Activated naive CD4-positive, alpha-beta T cell treated with anti-CD3 and anti-CD28 coated beads, Interleukin-2, amount 50 U/mL, for 24 hours (primary cell): ENCODE data around the gene PTTG1.

Source experiments
- H3K27ac Mint-ChIP-seq: one replicate; pipeline ENCODE4 v1.8.0; 2021; ENCODE audit warnings: mild to moderate bottlenecking, mixed read lengths
- H3K27me3 Mint-ChIP-seq: one replicate; pipeline ENCODE4 v1.8.0; 2021; ENCODE audit warnings: mixed read lengths
- H3K36me3 Mint-ChIP-seq: one replicate; pipeline ENCODE4 v1.8.0; 2021; ENCODE audit warnings: mixed read lengths
- H3K4me1 Mint-ChIP-seq: one replicate; pipeline ENCODE4 v1.8.0; 2021; ENCODE audit warnings: mixed read lengths
- H3K4me3 Mint-ChIP-seq: one replicate; pipeline ENCODE4 v1.8.0; 2021; ENCODE audit warnings: mild to moderate bottlenecking, mixed read lengths
- H3K9me3 Mint-ChIP-seq: one replicate; pipeline ENCODE4 v1.8.0; 2021; ENCODE audit warnings: mixed read lengths

PTTG1 gene

GRCh38 chr5:160439205-160439600, 17.5 kb downstream of the PTTG1 start:
- H3K4me3 Mint-ChIP-seq, result peak overlapping the region; percentile 96

GRCh38 chr5:160441311-160441781, 19.7 kb downstream of the PTTG1 start:
- no peaks in the 10 kb centered on the region for H3K27me3 Mint-ChIP-seq
- H3K27ac Mint-ChIP-seq, result peak overlapping the region; percentile 43
- H3K9me3 Mint-ChIP-seq, result no peaks in the 10 kb centered on the region
- peaks cover 33% of the 10 kb centered on the region for H3K4me1 Mint-ChIP-seq
- H3K4me3 Mint-ChIP-seq, result no peak overlapping the region
- H3K36me3 Mint-ChIP-seq, result no peaks in the 10 kb centered on the region

More at GRCh38 chr5:160439205-160439600, 17.5 kb downstream of the PTTG1 start:
- Mint-ChIP-seq H3K36me3 (no peaks in the 10 kb centered on the region), H3K27me3 (peaks cover 2% of the 10 kb centered on the region), H3K4me1 (peaks cover 24% of the 10 kb centered on the region), H3K27ac (peak overlapping the region; percentile 96), H3K9me3 (no peaks in the 10 kb centered on the region)

GRCh38 chr5:160442824-160443431, 21.3 kb downstream of the PTTG1 start:
- H3K27me3 Mint-ChIP-seq, result no peaks in the 10 kb centered on the region
- H3K36me3 Mint-ChIP-seq, result no peaks in the 10 kb centered on the region
- H3K4me1 Mint-ChIP-seq, result peaks cover 33% of the 10 kb centered on the region
- H3K9me3 Mint-ChIP-seq, result no peaks in the 10 kb centered on the region
- no peak overlapping the region for H3K27ac Mint-ChIP-seq
- H3K4me3 Mint-ChIP-seq, result no peak overlapping the region

GRCh38 chr5:160444407-160444806, 22.8 kb downstream of the PTTG1 start:
- Mint-ChIP-seq H3K27ac (no peak overlapping the region), H3K9me3 (peaks cover under 1% of the 10 kb centered on the region), H3K4me3 (no peak overlapping the region), H3K27me3 (no peaks in the 10 kb centered on the region), H3K36me3 (no peaks in the 10 kb centered on the region), H3K4me1 (peaks cover 22% of the 10 kb centered on the region)

GRCh38 chr5:160445132-160445531, 23.5 kb downstream of the PTTG1 start:
- no peak overlapping the region for H3K4me3 Mint-ChIP-seq
- peaks cover 20% of the 10 kb centered on the region for H3K4me1 Mint-ChIP-seq
- H3K27ac Mint-ChIP-seq, result no peak overlapping the region
- H3K9me3 Mint-ChIP-seq, result peaks cover 4% of the 10 kb centered on the region
- H3K36me3 Mint-ChIP-seq, result no peaks in the 10 kb centered on the region
- H3K27me3 Mint-ChIP-seq, result no peaks in the 10 kb centered on the region

GRCh38 chr5:160445751-160446150, 24.1 kb downstream of the PTTG1 start:
- peaks cover 4% of the 10 kb centered on the region for H3K9me3 Mint-ChIP-seq
- H3K27me3 Mint-ChIP-seq, result no peaks in the 10 kb centered on the region
- no peak overlapping the region for H3K4me3 Mint-ChIP-seq
- peak overlapping the region; percentile 66 for H3K27ac Mint-ChIP-seq
- H3K4me1 Mint-ChIP-seq, result peaks cover 14% of the 10 kb centered on the region
- H3K36me3 Mint-ChIP-seq, result no peaks in the 10 kb centered on the region

GRCh38 chr5:160448886-160449285, 27.2 kb downstream of the PTTG1 start:
- H3K4me1 Mint-ChIP-seq, result peaks cover 8% of the 10 kb centered on the region
- no peak overlapping the region for H3K4me3 Mint-ChIP-seq
- no peaks in the 10 kb centered on the region for H3K36me3 Mint-ChIP-seq
- no peak overlapping the region for H3K27ac Mint-ChIP-seq
- no peaks in the 10 kb centered on the region for H3K27me3 Mint-ChIP-seq
- peaks cover 4% of the 10 kb centered on the region for H3K9me3 Mint-ChIP-seq

GRCh38 chr5:160449458-160449857, 27.8 kb downstream of the PTTG1 start:
- no peaks in the 10 kb centered on the region for H3K27me3 Mint-ChIP-seq
- no peaks in the 10 kb centered on the region for H3K36me3 Mint-ChIP-seq
- H3K4me1 Mint-ChIP-seq, result peaks cover 8% of the 10 kb centered on the region
- no peak overlapping the region for H3K4me3 Mint-ChIP-seq
- H3K27ac Mint-ChIP-seq, result no peak overlapping the region
- peaks cover 4% of the 10 kb centered on the region for H3K9me3 Mint-ChIP-seq

- H3K36me3 Mint-ChIP-seq, result peaks cover under 1% of the 10 kb centered on the region
These were observed 28.7 kb downstream of the PTTG1 start for GRCh38 chr5:160450164-160450932.

GRCh38 chr5:160451281-160451680, 29.6 kb downstream of the PTTG1 start:
- no peak overlapping the region for H3K4me3 Mint-ChIP-seq
- peaks cover 4% of the 10 kb centered on the region for H3K9me3 Mint-ChIP-seq
- no peak overlapping the region for H3K27ac Mint-ChIP-seq
- H3K36me3 Mint-ChIP-seq, result peaks cover 2% of the 10 kb centered on the region
- peaks cover 2% of the 10 kb centered on the region for H3K27me3 Mint-ChIP-seq
- H3K4me1 Mint-ChIP-seq, result no peaks in the 10 kb centered on the region

More at GRCh38 chr5:160450164-160450932, 28.7 kb downstream of the PTTG1 start:
- Mint-ChIP-seq H3K4me3 (no peak overlapping the region), H3K27me3 (no peaks in the 10 kb centered on the region), H3K27ac (no peak overlapping the region), H3K9me3 (peaks cover 4% of the 10 kb centered on the region), H3K4me1 (peaks cover 4% of the 10 kb centered on the region)

GRCh38 chr5:160452036-160452435, 30.4 kb downstream of the PTTG1 start:
- Mint-ChIP-seq H3K4me1 (no peaks in the 10 kb centered on the region), H3K27ac (no peak overlapping the region), H3K9me3 (peaks cover 4% of the 10 kb centered on the region), H3K4me3 (no peak overlapping the region), H3K27me3 (peaks cover 2% of the 10 kb centered on the region), H3K36me3 (peaks cover 2% of the 10 kb centered on the region)

GRCh38 chr5:160452795-160453194, 31.1 kb downstream of the PTTG1 start:
- H3K36me3 Mint-ChIP-seq, result peaks cover 2% of the 10 kb centered on the region
- H3K4me1 Mint-ChIP-seq, result no peaks in the 10 kb centered on the region
- no peak overlapping the region for H3K27ac Mint-ChIP-seq
- H3K4me3 Mint-ChIP-seq, result no peak overlapping the region
- peaks cover 4% of the 10 kb centered on the region for H3K9me3 Mint-ChIP-seq
- H3K27me3 Mint-ChIP-seq, result peaks cover 2% of the 10 kb centered on the region

- H3K4me1 Mint-ChIP-seq, result peaks cover under 1% of the 10 kb centered on the region
- H3K36me3 Mint-ChIP-seq, result peaks cover 2% of the 10 kb centered on the region
- H3K4me3 Mint-ChIP-seq, result no peak overlapping the region
- H3K9me3 Mint-ChIP-seq, result peaks cover 4% of the 10 kb centered on the region
- H3K27ac Mint-ChIP-seq, result no peak overlapping the region
- H3K27me3 Mint-ChIP-seq, result peaks cover 2% of the 10 kb centered on the region
These were observed 32.1 kb downstream of the PTTG1 start for GRCh38 chr5:160453751-160454150.

- H3K27ac Mint-ChIP-seq, result no peak overlapping the region
- H3K4me3 Mint-ChIP-seq, result no peak overlapping the region
- H3K4me1 Mint-ChIP-seq, result peaks cover 7% of the 10 kb centered on the region
- H3K9me3 Mint-ChIP-seq, result no peaks in the 10 kb centered on the region
- peaks cover 2% of the 10 kb centered on the region for H3K36me3 Mint-ChIP-seq
- peaks cover 2% of the 10 kb centered on the region for H3K27me3 Mint-ChIP-seq
These were observed 33.9 kb downstream of the PTTG1 start for GRCh38 chr5:160455600-160455999.

- H3K36me3 Mint-ChIP-seq, result peaks cover 2% of the 10 kb centered on the region
- H3K9me3 Mint-ChIP-seq, result no peaks in the 10 kb centered on the region
- peaks cover 7% of the 10 kb centered on the region for H3K4me1 Mint-ChIP-seq
- H3K27ac Mint-ChIP-seq, result no peak overlapping the region
- H3K4me3 Mint-ChIP-seq, result no peak overlapping the region
- peaks cover 2% of the 10 kb centered on the region for H3K27me3 Mint-ChIP-seq
These were observed 35.0 kb downstream of the PTTG1 start for GRCh38 chr5:160456480-160457177.

GRCh38 chr5:160457252-160457651, 35.6 kb downstream of the PTTG1 start:
- Mint-ChIP-seq H3K36me3 (peaks cover 2% of the 10 kb centered on the region), H3K27me3 (peaks cover 2% of the 10 kb centered on the region), H3K4me1 (peaks cover 7% of the 10 kb centered on the region), H3K27ac (no peak overlapping the region), H3K9me3 (no peaks in the 10 kb centered on the region), H3K4me3 (no peak overlapping the region)
